Measurements from ENCODE around the gene HNRNPAB.

The HNRNPAB gene

GRCh38 chr5:178204182-178204934 is at the start of gene HNRNPAB:
TSS of gene HNRNPAB (plus strand) at chr5:178204533. CDS start at chr5:178204838, 305 bp downstream.
- DNase-seq: peak; percentile 83 to 97 (median 93)

- DNase-seq: no peak
Measured at GRCh38 chr5:178155065-178155464, 49.3 kb upstream of the HNRNPAB start.

- DNase-seq: no peak
Measured at GRCh38 chr5:178160176-178160575, 44.2 kb upstream of the HNRNPAB start.

DNA sequence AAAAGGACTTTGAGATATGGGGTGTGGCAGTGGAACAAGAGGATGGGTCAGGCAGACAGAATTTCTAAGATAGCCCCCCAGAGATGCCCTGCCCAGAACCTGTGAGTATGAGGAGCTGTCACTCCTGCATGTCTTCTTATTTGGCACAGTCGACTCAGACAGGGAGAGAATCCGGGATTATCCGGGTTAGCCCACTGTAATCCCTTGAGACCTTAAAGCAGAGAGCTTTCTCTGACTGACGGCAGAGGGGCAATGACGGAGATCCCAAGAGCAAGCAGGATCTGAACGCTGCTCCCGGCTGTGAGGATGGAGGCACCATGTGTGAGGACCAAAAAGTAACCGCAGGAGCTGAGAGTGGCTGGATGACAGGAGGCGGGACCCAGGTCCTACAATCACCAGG is 41.9 kb upstream of the HNRNPAB start:
- DNase-seq: no peak

GRCh38 chr5:178163772-178164735 is 40.3 kb upstream of the HNRNPAB start:
- DNase-seq: peak; percentile 6 to 85 (median 61)

GRCh38 chr5:178165581-178165980 is 38.8 kb upstream of the HNRNPAB start:
- no peak for DNase-seq

DNA sequence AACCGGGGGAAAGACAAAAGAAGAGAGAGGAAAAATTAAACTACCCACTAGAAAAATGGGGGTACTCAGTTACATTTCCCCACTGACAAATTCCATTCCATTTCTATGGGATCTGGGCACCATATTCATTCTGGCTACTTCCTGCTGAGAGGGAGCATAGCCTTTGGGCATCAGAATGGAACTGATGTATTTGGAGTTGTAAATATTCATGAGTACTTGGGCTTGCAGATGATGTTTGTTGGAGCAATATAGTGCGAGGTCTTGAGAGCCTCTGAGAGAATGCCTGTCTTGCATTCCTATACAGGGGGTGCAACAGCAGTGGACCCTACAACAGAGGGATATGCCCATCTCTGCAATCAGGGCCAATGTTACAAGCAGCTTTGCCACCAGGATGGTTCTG is 33.9 kb upstream of the HNRNPAB start:
- no peak for DNase-seq

GRCh38 chr5:178174456-178174855 is 29.9 kb upstream of the HNRNPAB start:
- DNase-seq: no peak

GRCh38 chr5:178176791-178177190 is 27.5 kb upstream of the HNRNPAB start:
- DNase-seq: no peak

DNA sequence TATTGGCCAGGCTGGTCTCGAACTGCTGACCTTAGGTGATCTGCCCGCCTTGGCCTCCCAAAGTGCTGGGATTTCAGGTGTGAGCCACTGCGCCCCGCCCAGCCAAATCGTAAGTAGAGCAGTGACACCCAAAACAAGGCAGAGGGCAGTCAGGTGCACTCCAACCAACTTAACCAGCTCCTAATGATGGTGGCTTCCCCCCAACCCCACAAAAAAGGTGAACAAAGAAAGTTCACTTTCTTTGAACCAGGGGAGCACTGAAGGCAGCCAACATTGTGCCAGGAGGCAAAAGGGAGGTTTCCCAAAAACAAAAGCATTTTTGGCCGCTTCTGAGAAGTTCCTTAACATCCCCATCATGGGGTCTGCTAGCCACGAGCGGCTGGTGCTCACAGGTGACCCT is 26.8 kb upstream of the HNRNPAB start:
- DNase-seq: no peak

- DNase-seq: no peak
Measured at GRCh38 chr5:178180141-178180863, 24.0 kb upstream of the HNRNPAB start.

DNA sequence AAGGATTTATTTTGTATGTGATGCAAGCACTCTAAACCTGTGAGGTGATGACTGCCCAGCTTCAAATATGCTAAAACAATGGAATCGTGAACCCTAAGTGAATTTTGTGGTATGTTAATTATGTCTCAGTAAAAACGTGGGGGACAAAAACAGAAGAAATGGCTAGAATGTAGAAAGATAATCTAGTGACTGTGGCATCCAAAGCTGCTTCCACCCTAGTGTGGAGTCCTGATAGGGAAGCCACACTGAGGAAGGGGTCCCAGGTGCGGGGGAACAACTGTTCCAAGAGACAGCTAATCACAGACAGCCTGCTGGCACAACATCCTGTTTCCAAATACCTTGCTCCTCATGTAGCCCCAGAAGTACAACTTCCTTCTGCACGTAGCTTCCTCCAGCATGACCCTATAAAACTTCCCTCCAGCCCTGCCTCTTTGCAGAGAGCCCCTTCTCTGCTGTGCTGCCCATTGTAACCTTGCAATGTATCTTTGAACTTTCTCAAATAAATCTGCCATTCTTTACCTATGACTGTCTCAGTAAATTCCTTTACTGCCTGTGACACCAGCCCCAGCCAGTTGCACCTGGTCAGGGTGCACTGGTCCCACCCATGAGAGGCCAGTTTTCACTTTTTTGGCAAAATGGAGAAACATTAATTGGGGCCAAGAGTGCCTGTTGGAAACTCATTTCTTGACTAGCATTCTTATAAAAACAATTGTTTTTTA is 22.0 kb upstream of the HNRNPAB start:
- DNase-seq: no peak

- DNase-seq: no peak
Measured at GRCh38 chr5:178186427-178186826, 17.9 kb upstream of the HNRNPAB start.

GRCh38 chr5:178187014-178187413 is 17.3 kb upstream of the HNRNPAB start, which contains the start of gene GMCL2:
TSS of gene GMCL2 (minus strand) at chr5:178187371. CDS start at chr5:178187299, 72 bp downstream.
- no peak for DNase-seq

DNA sequence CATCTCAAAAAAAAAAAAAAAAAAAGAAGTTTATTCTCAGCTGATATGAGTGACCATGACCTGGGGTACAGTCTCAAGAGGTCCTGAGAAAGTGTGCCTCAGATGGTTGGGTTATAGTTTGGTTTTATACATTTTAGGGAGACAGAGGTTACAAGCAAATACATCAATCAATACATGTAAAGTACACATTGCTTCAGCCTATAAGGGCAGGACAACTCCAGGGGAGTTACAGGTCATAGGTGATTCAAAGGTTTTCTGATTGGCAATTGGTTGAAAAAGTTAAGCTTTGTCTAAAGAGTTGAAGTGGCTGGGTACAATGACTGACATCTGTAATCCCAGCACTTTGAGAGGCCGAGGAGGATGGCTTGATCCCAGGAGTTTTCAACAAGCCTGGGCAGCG is 14.9 kb upstream of the HNRNPAB start:
- no peak for DNase-seq

- DNase-seq: no peak
Measured at GRCh38 chr5:178191661-178192060, 12.7 kb upstream of the HNRNPAB start.

- no peak for DNase-seq
Measured at GRCh38 chr5:178192244-178192643, 12.1 kb upstream of the HNRNPAB start.

DNA sequence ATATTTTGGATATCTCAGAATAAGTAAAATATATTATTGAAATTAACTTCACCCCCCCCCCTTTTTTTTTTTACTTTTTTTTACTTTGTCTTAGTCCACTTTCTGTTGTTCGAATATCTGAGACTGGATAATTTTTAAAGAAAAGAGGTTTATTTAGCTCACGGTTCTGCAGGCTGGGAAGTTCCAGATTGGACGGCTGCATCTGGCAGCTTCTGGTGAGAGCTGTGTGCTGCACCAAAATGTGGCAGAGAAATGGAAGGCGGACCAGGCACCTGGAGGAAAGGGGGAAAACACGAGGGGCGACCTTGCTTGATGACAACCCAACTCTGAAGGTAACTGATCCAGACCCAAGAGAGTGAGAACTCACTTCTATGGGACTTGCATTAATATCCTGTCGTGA is 11.5 kb upstream of the HNRNPAB start:
- no peak for DNase-seq

GRCh38 chr5:178193251-178193809 is 11.0 kb upstream of the HNRNPAB start:
- DNase-seq: no peak

DNA sequence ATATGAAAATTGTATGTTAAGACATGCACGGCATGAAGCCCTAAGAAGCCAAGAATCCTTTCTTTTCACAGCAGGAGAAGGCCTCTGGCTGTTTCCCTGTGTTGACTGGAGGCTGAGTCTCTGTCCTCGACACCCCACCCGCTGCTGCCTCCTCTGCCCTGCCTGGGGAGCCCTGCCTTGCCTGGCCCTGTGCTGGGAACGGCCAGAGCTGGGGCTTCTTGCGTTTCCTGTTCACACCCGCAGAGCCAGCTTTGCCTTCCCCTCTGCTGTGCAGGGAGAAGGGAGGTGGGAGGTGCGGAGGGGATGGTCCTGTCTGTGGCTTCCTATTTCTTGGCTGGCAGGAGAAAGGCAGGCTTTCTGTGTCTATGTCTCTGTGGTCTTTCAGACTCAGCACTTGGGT is 10.3 kb upstream of the HNRNPAB start:
- DNase-seq: no peak

Data from anterior cingulate cortex (tissue), 58 donors.